Endothelial cell of umbilical vein (primary cell): Measurements from ENCODE around the gene RTN4IP1.

ENCODE experiments used
- CTCF ChIP-seq, 2 donors: IDR thresholded peaks; 1 replicate in 1 of 2; 2 replicates in 1 of 2; pipeline ENCODE4 v1.5.1; 2011; ENCODE audit warnings: low read length in 2 of 2, mild to moderate bottlenecking in 2 of 2, moderate library complexity in 2 of 2, control low read depth in 1 of 2, inconsistent platforms in 1 of 2, low read depth in 1 of 2; ENCODE audit not compliant: insufficient read depth in 1 of 2; ENCODE audit errors: extremely low read depth in 1 of 2
- EZH2 ChIP-seq: IDR thresholded peaks from 2 replicates; pipeline ENCODE4 v1.6.1; 2012; ENCODE audit warnings: borderline replicate concordance, low read depth, mild to moderate bottlenecking, moderate library complexity, low read length, inconsistent platforms; ENCODE audit not compliant: severe bottlenecking
- JUN ChIP-seq: IDR thresholded peaks from 2 replicates; pipeline ENCODE4 v1.6.1; 2011; ENCODE audit warnings: borderline replicate concordance, low read depth; ENCODE audit not compliant: insufficient read length, insufficient read depth
- POLR2A ChIP-seq: IDR thresholded peaks from 2 replicates; pipeline ENCODE4 v1.6.1; 2012; ENCODE audit warnings: low read depth, mild to moderate bottlenecking, control low read depth, low read length
- POLR2AphosphoS5 ChIP-seq: IDR thresholded peaks from 2 replicates; pipeline ENCODE4 v1.6.1; 2012; ENCODE audit warnings: low read depth, mild to moderate bottlenecking, control low read depth, low read length, moderate library complexity; ENCODE audit not compliant: insufficient read depth

GRCh38 chr6:106658469-106658868 is 29.2 kb upstream of the RTN4IP1 start:
- TF ChIP-seq POLR2AphosphoS5 (no peak), CTCF (IDR thresholded peaks at IDR 0.05; ENCODE audit: extremely low read depth in 1 of 2, insufficient read depth in 1 of 2, low read depth in 1 of 2, low read length in 2 of 2) (no peak), POLR2A (no peak), EZH2 (no peak), JUN (no peak)
